NCI-H128 (cell line): ENCODE results near the gene ASPG.

Experiments used
- DNase-seq: peaks from one replicate; lab custom pipeline; 2025; ENCODE audit not compliant: unreplicated experiment; lab: John Stamatoyannopoulos, UW

The ASPG gene

DNA sequence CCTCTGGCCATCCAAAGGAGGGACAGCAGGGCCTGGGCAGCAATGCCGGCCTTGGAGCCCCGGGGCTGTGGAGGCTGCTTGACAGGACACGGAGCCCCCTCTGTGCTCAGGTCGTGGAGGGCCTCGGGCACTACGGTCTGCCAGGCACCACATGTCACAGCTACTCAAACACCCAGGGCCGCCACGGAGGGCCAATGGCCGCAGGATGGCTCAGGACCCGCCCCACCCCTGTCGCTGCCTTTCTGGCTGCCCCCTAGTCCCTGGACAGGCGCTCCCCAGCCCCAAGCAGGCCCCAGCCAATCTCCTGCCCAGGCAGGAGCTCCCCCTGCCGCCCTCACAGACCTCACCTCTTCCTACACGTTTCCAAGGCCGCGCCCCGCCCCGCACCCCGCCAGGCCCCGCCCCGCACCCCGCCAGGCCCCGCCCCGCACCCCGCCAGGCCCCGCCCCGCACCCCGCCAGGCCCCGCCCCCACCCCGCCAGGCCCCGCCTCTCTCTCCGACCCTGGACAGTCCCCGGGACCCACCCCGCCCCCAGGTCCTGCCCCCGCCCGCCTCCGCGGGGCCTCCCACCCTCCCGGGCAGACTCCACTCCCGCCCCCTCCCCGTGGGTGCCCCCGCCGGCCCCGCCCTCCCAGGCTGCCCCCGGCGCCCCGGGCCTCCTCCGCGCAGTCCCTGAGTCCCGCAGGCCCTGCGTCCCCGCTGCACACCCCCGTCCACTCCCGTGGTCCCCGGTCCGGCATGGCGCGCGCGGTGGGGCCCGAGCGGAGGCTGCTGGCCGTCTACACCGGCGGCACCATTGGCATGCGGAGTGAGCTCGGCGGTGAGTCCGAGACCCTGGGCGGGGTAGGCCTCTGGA, at the start of gene ASPG:
ASPG (plus strand) TSS at position 669 of the 857 bp plus-strand sequence; CDS start at position 740, 71 bp downstream.
- DNase-seq: no peak

DNA sequence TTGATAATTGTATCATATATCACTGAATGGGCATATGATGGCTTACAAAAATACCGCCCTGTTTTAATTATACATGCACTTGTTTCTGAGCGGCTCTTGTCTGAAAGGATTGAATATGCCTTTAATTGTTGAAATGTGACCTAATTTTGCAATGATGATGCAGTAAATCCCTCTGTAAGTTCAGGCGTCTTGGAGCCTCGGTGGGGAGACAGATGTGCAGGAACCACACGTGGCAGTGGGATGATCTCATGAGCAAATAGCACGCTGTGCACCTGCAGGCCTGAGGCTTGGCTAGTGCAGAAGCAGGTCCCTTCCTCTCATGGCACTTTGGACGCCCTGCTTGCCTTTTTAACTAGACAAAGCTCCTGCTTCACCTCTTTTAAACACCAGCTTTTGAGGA, 49.3 kb upstream of the ASPG start:
- DNase-seq: no peak

- no peak for DNase-seq
Observed at GRCh38 chr14:104037074-104037473, 48.4 kb upstream of the ASPG start.

- no peak for DNase-seq
Observed at GRCh38 chr14:104037903-104038302, 47.6 kb upstream of the ASPG start.

GRCh38 chr14:104039214-104039613, 46.3 kb upstream of the ASPG start:
- DNase-seq: no peak

- no peak for DNase-seq
Observed at GRCh38 chr14:104040539-104040938, 45.0 kb upstream of the ASPG start.

- DNase-seq: no peak
Observed at GRCh38 chr14:104041430-104042104, 43.9 kb upstream of the ASPG start.

DNA sequence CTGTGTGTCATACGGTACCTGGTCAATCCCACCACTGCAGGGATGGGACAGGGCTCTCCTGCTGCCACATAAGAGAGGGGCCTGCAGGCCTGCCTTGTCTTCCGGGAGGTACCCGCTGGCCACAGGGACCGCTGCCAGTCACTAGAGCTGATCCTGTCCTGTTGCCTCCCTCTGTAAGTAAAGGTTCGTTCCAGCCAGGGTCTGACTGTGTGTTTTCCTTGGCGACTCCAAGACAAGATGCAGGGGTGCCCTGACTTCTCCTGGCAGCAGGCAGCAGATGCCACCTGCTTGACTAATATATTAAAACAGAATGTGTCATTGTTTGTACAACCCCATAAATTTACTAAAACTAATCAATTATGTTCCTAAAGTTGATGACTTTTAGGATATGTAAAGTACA, 41.5 kb upstream of the ASPG start:
- no peak for DNase-seq

- no peak for DNase-seq
Observed at GRCh38 chr14:104047761-104048160, 37.7 kb upstream of the ASPG start.

- DNase-seq: no peak
Observed at GRCh38 chr14:104048758-104049507, 36.6 kb upstream of the ASPG start.

DNA sequence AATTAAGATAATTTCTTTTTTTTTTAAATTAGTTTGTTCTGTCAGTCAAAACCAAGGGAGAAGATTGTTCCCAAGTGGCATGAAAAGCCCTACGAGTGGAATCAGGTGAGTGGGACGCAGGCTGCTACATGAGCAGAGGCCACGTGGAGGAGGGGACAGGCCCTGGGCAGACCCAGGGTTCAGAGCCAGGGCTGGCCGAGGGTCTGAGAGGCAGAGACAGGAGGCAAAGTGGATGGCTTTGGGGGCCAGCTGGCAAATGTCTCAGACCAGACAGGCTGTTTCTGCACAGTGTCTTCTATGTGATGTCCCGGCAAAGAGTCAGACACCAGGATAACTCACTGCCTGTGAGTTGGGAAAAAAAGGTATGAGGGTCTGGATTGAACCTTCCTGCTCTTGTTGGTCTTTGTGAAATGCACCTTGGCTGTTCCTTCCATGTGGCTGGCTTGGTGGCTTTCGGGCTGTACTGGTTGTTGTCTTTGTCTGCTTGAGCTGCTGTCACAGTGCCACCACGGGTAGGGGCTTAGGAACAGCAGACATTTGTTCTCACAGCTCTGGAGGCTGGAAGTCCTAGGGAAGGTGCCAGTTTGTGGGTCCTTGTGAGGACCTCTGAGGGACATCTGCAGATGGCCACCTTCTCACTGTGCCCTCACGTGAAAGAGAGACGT, 35.8 kb upstream of the ASPG start:
- no peak for DNase-seq

- DNase-seq: no peak
Observed at GRCh38 chr14:104051092-104051813, 34.2 kb upstream of the ASPG start.

GRCh38 chr14:104054222-104054905, 31.1 kb upstream of the ASPG start:
- no peak for DNase-seq

DNA sequence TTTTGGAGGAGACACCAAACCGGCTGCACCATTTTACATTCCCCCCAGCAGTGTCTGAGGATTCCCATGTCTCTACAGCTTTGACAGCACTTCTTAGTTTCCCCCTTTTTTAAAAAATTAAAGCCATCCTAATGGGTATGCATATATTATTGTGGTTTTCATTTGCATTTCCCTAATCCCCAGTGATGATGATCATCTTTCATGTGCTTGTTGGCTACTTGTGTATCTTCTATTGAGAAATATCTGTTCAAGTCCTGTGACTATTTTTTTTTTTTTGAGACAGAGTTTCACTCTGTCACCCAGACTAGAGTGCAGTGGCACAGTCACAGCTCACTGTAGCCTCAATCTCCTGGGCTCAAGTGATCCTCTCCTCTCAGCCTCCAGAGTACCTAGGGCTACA, 23.2 kb upstream of the ASPG start:
- no peak for DNase-seq

- no peak for DNase-seq
Observed at GRCh38 chr14:104064003-104064402, 21.5 kb upstream of the ASPG start.

- no peak for DNase-seq
Observed at GRCh38 chr14:104066279-104066678, 19.2 kb upstream of the ASPG start.

GRCh38 chr14:104066719-104067295, 18.7 kb upstream of the ASPG start:
- no peak for DNase-seq

DNA sequence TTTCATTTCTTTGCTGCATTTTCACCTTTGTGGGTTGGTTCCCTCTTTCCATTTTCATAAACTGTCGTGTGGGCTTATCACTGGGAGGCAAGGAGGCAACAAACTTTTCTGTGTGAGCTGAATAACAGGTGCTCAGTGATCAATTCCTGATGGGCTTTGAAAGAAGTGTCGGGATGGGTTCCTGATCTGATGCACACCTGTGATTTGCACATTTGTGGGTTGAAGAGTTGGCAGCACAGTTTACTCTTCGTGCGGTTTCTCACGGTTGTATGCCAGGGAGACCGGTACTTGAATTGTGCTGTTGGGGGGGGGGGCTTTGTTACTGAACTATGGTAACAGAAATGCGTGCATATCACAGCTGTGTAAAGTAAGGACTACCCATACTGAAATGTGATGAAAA, 16.0 kb upstream of the ASPG start:
- no peak for DNase-seq

DNA sequence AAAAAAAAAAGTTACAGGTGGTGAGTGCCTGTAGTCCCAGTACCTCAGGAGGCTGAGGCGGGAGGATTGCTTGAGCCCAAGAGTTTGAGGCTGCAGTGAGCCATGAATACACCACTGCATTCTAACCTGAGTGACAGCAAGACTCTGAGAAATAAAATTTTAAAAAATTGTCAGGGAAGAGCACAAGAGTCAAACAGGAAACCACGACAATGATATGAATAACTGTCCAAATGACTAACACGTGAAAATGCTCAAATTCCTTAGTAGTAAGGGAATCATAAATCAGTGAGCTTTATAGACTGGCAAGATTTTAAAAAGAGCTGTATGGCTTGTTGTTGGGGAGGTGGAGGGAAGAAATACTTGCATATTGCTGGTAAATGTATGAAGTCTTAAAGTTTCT, 12.9 kb upstream of the ASPG start:
- DNase-seq: no peak

DNA sequence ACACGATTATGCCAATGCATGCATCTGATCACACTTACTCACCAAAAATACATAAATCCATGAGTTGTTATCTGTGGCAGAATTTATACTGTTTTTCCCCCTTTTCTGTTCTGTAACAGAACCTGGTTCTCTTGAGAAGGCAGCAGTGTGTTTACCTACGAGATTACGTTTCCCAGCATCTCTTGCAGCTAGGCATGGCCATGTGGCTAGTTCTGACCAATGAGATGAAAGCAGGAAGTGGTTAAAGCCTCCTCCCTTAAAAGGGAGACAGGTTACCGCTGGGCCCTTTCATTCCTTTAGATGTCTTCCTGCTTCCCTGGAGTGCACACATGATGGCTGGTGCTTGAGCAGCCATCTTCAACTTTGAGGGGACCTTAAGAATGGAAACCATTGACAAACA, 11.7 kb upstream of the ASPG start:
- DNase-seq: no peak
